Prostate gland (tissue), 2 donors: ENCODE results near the gene FRMD5.
"Not testable (repeated sequence)": the region's sequence is repeated elsewhere in the genome, so short reads cannot be mapped to it uniquely, and the experiment has no call there.

Source experiments
- POLR2A ChIP-seq: fragments of 450-650 bp; IDR thresholded peaks from one replicate; pipeline ENCODE4 v1.6.1; 2016; ENCODE audit warnings: antibody characterized with exemption, mild to moderate bottlenecking
- POLR2AphosphoS5 ChIP-seq: sonication (generic); formaldehyde crosslinking; IDR thresholded peaks from one replicate; pipeline ENCODE4 v1.6.1; 2017; ENCODE audit warnings: antibody characterized with exemption
- TF ChIP-seq, protein P1 (sequence below), 4 experiments: fragments of 200-600 bp in 2 of 4; fragments of 450-650 bp in 2 of 4; sonication (generic) in 2 of 4; IDR thresholded peaks; 1 replicate in 3 of 4; 2 replicates in 1 of 4; pipeline ENCODE4 v1.5.1; 2016 to 2019; ENCODE audit warnings: antibody characterized with exemption in 4 of 4, mild to moderate bottlenecking in 2 of 4, moderate library complexity in 2 of 4

DNA sequence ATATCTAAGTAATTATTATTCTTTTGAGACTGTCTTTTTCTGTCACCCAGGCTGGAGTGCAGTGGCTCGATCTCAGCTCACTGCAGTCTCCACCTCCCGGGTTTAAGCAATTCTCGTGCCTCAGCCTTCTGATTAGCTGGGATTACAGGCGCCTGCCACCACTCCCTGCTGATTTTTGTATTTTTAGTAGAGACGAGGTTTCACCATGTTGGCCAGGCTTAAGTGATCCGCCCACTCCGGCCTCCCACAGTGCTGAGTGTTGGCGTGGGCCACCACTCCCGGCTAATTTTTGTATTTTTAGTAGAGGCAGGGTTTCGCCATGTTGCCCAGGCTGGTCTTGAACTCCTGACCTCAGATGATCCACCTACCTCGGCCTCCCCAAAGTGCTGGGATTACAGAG is 369.8 kb downstream of the FRMD5 start:
- TF ChIP-seq, protein P1, sequence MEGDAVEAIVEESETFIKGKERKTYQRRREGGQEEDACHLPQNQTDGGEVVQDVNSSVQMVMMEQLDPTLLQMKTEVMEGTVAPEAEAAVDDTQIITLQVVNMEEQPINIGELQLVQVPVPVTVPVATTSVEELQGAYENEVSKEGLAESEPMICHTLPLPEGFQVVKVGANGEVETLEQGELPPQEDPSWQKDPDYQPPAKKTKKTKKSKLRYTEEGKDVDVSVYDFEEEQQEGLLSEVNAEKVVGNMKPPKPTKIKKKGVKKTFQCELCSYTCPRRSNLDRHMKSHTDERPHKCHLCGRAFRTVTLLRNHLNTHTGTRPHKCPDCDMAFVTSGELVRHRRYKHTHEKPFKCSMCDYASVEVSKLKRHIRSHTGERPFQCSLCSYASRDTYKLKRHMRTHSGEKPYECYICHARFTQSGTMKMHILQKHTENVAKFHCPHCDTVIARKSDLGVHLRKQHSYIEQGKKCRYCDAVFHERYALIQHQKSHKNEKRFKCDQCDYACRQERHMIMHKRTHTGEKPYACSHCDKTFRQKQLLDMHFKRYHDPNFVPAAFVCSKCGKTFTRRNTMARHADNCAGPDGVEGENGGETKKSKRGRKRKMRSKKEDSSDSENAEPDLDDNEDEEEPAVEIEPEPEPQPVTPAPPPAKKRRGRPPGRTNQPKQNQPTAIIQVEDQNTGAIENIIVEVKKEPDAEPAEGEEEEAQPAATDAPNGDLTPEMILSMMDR (IDR thresholded peaks at IDR 0.05), result not testable (repeated sequence)
- TF ChIP-seq POLR2A, POLR2AphosphoS5: not testable (repeated sequence)
